SW 1271 (cell line): ENCODE measurements around the gene CROCC2.
A peak's percentile ranks its signal among the peaks of the same experiment; 100 is the strongest.

ENCODE experiments used
- DNase-seq, 2 experiments: peaks; one replicate each; lab custom pipeline; 2025; lab: John Stamatoyannopoulos, UW

CROCC2 gene

DNA sequence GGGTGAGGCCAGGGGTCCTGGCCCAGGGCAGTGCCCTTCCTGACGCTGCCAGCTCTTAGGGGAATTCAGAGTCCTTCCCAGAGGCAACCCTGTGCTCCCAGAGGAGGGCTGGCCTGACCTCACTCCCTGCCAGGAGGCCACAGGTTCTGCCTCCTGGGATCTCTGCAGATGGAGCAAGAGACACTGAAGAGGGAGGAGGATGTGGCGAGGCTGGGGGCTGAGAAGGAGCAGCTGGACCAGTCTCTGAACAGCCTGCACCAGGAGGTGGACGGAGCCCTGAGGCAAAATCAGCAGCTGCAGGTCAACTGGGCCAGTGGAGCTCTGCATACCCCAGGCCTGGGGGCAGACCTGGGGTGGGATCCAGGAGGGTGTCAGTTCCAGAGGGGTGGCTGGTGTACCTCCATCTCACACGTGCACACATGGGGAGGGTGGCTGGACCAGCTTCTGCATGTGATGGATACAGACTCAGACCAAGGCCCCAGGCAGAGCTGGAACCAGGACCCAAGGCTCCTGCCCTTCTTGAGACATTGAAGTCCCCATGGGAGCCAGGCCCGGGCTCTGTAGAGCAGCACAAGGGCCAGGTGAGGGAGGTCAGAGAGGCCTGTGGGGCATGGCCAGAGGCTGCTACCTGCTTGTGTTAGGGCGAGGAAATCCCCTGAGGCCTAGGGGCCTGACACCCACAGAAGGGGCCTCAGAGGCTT, 82.6 kb downstream of the CROCC2 start:
- DNase-seq, result no peak

DNA sequence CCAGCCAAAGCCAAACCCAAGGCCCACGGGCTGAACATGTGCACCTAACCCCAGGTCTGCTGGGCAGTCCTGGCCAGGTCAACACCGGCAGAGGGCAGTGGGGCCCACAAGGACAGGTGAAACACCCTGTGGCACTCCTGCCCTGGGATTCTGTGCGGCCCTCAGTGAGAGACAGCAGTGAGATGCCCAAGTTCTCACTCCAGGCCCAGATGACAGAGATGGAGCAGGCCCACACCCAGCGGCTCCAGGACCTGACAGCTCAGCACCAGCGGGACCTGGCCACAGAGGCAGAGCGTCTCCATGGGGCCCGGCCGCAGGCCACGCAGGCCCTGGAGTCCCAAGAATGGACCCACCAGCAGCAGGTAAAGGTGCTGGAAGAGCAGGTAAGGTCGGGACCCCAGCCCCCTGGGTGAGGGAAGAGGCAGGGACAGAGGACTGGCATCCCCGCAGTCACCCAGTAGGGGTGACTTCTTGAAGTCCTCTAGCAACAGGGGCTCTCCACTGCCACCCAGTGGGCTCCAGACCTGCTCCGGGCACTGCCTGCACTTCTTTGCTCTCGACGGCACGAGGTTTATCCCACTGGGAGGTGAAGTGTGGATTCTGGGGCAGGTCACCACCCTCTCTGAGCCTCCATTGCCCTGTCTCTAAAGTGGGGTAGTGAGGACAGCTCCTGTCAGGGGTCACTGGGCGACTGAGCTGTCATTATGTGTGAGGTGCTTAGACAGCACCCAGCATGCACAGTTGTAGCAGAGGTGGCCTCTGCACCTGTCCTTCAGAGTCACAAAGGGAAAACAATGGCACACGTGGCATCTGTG, 83.5 kb downstream of the CROCC2 start:
- peak in 1 of 2 experiments; percentile 16 for DNase-seq

DNA sequence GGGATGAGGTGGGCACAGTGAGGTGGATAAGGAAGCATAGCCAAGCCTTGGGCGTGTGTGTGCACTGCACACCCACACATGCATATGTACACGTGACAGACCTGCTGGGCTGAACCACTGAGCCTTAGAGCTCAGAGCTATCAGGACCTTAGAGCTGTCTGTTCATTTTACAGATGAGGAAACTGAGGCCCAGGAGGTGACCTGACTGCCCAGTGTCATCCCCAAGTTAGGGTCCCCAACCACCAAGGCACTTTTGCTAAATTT, 84.1 kb downstream of the CROCC2 start:
- no peak for DNase-seq

DNA sequence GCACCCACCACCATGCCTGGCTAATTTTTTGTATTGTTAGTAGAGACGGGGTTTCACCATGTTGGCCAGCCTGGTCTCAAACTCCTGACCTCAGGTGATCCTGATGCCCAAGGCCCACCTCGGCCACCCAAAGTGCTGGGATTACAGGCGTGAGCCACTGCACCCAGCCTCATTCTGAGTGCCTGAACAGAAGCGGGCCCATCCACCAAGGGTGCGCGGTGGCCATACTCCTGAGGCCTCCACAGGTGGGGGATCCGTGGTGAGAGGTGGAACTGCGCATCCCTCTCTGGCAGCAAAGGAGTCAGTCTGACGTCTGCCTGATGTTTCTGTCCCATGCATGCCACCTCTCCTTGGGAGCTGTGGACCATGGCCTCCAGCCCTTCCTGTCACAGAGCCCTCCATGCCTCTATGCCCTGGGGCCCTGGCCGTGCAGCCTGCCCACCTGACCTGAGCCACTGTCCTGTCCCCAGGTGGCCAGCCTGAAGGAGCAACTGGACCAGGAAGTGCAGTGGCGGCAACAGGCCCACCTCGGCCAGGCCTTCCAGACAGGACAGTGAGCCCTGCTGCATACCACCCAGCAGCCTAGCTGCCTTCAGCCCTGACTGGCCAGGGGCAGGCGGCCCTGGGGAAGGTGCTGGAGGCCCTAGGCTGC, 84.7 kb downstream of the CROCC2 start:
- no peak for DNase-seq

DNA sequence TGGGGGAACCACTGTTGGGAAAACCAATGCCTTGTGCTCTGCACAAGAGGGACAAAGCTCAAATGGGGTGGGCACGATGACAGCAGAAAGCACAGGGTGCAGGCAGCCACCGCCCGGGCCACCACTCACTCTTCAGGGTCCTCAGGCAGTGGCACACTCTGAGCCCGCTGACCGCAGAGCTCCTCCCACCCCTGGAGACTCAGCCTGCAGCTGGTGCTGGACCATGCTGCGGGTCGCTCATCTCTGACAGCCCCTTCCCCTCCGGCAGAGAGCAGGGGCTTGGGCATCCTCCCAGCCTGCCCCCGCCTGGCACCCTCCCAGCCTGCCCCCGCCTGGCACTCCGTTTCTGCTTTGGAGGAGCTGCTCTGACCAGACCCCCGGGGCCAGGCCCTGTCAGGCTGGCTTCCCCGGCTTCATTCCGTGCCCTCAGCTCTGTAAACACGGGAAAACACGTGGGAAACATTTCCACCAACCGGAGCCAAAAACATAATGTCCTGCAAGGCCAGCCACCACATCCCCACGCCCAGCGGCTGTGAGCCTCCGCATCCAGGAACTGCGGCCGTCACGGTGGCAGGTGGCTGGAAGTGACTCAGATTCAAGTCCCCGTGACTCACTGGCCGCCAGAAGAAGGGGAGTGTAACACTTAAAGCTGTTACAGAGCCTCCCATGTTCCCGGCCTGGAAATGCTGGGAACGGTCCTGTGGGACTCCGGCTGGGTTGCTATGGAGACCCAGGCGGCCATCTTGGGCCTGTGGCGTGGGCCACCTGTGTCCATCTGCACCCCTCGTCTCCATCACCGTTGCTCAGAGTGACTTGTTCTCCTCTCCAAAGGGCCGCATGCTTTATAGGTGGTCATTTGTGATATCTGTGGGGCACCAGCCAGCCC, 85.5 kb downstream of the CROCC2 start:
- peak; percentile 92 to 94 for DNase-seq

GRCh38 chr2:240992572-240993291, 86.6 kb downstream of the CROCC2 start:
- DNase-seq, result no peak

- no peak for DNase-seq
Measured at GRCh38 chr2:240993446-240994170, 87.5 kb downstream of the CROCC2 start.

DNA sequence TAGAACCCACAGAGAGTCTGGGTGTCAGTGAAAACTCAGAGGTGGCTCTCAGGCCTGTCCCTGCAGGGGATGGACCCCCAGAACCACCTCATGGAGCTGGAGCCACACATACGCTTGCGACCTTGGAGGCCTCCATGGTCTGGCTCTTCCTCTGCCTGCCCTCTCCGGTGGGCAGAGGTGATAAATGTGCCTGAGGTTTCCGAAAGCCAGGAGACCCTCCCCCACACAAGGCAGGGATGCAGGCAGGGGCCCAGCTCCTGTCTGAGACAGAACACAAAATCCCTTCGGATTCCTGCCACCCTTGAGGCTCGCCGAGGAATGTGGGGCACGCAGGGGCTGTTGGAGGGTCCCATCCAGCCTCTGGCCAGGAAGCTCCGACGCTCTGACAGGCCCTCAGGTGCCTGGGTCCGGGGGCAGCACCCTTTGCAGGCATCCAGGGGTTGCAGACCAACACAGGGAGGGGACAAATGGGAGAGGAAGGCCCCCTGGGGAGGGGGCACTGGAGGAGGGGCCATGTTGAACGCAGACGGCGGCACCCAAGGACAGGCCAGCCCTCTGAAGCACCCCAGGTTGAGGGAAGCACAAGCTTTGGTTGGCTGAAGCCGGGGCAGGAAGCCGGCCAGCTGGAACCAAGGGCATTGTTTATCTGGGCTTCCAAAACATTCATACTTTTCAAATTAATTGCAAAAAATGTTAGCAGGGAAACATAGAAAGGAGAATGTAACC, 88.2 kb downstream of the CROCC2 start:
- DNase-seq, result no peak

- DNase-seq, result no peak
Measured at GRCh38 chr2:240995041-240996021, 89.2 kb downstream of the CROCC2 start.

DNA sequence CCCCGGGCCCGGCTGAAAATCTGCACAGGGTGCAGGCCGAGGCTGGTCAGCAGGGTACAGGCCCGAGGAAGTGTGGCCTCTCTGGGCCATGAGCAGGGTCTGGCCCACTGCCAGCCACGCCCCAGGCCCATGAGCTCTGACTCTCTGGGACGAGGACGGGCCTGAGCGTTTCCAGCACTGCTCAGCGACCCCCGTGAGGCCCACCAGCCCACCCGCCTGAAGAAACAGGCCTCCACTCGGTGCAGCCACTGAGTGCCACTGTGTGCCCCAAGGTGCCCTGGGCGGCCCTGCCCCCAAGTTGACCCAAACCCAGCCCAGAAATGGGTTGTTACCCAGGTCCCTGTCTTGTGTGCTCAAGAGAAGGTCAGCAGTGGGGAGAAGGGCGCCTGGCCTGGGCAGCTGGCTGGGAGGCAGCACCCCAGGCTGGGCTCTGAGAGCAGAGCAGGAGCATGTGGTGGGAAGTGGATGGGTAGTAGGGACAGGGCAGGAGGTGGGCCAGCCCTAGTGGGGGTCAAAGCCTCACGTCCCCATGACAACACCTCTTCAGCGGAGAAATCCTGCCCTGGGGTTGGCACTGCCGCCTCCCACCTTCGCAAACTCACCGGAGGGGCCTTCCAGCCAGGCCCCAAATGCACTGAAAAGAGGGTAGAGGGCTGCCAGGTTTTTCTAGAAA, 90.2 kb downstream of the CROCC2 start:
- DNase-seq, result no peak

DNA sequence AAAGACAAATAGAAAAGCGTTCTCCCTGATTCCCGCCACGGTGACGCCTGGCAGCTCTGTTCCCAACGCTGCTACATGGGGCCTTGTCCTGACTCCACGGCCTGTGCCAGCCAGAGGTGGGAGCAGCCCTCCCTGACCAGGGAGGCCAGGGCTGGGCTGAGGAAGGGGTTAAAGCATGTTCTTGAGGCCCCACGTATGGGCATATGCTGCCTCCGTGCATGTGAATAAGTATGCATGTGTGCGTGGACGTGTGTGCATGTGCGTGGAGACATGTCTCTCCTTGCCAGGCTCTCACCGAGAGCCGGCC, 90.7 kb downstream of the CROCC2 start:
- no peak for DNase-seq

- no peak for DNase-seq
Measured at GRCh38 chr2:240997141-240997855, 91.2 kb downstream of the CROCC2 start.

- peak; percentile 40 to 77 for DNase-seq
Measured at GRCh38 chr2:240997856-240998705, 91.9 kb downstream of the CROCC2 start, which contains the start of gene SNED1. Gene SNED1, plus strand, starts transcription at chr2:240998618. Its CDS starts 220 bp downstream, at chr2:240998838.

GRCh38 chr2:240998706-240998994, 92.5 kb downstream of the CROCC2 start:
- no peak for DNase-seq

- DNase-seq, result no peak
Measured at GRCh38 chr2:240998995-240999791, 93.1 kb downstream of the CROCC2 start.

- DNase-seq, result no peak
Measured at GRCh38 chr2:240999873-241000541, 93.9 kb downstream of the CROCC2 start.
